Measurements from ENCODE around the gene C20orf144.

Gene C20orf144

DNA sequence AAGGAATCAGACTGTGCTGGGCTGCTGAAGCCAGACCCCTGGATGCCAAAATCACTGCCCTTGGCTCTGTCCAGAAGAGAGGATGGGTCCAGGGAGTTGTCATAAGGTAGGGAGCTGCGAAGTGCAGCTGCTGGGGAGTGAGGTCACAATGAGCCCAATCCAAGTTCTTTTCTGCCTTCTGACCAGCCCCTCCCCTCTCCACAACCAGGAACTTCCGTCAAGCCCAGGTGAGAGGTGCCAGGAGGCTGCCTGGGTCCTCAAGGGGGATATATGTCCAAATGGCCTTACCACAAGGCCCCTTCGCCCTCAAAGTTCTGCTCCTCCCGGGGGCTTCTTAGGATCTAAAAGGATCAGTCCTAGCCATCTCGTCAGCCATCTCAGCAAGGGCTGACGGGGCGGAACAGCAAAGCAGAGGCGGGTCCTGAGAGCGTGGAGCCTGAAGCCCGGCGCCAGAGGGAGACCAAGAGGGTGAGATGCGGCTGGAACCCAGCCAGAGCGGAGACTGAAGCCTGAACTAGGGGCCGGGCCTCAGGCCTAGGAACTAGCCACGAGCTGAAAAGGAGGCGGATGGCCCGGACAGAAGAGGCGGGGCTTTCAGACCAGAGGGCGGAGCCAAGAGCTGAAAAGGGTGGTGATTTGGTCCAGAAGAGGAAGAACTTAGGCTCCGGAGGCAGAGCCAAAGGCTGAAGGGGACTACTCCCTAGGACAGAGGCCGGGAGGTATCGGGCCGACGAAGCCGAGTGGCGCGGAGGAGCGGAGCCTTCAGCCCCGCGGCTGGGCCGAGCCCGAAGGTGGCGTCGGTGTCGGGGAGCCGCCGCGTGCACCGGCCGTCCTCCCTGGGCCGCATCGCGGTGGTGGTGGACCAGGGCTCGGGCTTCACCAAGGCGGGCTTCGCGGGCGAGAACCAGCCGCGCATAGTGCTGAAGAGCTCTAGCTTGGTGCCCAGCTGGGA, 4.4 kb downstream of the C20orf144 start, which contains the start of gene ACTL10:
Gene ACTL10, plus strand, starts transcription at position 651 of the 952 bp plus-strand sequence. CDS start 555 bp downstream, outside the sequence.
- no peak for DNase-seq

DNA sequence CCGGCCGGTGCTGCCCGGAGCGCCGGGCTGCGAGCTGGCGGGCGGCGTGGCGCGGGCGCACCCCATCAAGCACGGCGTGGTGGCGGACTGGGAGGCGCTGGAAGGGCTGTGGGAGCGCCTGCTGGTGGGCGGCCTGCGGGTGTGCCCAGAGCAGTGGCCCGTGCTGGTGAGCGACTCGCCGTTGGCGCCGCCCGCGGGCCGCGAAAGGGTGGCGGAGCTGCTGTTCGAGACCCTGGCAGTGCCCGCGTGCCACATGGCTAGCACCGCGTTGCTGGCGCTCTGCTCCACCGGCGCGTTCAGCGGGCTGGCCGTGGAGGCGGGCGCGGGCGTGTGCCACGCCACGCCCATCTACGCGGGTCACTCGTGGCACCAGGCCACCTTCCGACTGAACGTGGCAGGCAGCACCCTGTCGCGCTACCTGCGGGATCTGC, 5.1 kb downstream of the C20orf144 start:
- no peak for DNase-seq

GRCh38 chr20:33667676-33668465, 5.7 kb downstream of the C20orf144 start:
- no peak for DNase-seq

GRCh38 chr20:33668466-33669155, 6.5 kb downstream of the C20orf144 start:
- DNase-seq, result no peak

DNA sequence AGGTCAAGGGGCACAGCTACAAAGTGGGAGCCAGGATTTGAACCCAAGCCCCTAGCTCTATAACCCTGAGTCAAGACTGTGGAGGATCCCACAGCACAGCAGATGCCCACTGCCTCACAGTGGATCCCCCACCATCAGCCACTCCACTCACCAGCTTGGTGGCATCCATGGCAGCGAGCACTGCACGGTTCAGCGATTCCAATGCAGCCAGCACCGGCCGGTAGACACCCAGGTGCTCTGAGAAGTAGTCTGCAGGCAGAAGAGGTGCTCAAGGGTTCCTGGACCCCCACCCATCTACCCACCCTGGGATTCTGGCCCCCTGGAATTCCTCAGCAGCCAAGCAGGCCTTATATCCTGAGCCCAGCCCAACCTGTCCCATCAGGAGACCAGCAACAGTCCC, 7.1 kb downstream of the C20orf144 start:
- no peak for DNase-seq

DNA sequence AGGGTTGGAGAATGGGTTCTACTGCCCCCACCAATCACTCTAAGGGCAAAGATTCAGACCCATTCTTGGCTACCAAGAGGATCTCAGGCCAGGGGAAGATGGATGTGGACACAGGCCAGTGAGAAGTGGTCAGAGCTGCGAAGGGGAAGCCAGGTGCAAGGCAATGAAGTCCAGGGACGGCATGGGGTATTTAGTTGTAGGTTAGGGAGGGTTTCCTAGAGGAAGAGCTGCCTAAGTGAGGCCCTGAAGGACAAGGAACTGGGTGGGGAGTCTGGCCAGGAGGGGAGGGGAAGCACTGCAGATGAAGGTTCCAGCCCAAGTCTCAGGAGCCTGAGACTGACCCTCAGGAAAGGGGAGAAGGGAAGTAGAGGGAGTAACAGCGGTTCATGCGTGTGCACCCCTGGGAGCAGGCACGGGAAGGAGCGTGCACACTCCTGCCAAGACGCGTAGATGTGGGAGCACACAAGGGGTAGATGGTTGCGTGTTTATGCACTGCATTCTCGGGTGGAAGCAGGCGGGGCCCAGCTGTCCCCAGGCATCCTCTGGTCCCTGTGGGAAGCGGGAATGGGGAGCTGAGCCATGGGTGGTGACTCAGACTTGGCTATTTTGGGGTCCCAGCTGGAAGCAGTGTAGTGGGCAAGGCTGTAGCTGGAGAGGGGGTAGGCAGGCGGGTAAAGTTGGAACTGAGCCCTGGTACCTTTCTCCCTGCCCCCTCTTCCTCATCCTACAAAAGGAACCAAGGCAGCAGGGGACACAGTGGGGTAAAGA, 7.9 kb downstream of the C20orf144 start:
- DNase-seq, result no peak

DNA sequence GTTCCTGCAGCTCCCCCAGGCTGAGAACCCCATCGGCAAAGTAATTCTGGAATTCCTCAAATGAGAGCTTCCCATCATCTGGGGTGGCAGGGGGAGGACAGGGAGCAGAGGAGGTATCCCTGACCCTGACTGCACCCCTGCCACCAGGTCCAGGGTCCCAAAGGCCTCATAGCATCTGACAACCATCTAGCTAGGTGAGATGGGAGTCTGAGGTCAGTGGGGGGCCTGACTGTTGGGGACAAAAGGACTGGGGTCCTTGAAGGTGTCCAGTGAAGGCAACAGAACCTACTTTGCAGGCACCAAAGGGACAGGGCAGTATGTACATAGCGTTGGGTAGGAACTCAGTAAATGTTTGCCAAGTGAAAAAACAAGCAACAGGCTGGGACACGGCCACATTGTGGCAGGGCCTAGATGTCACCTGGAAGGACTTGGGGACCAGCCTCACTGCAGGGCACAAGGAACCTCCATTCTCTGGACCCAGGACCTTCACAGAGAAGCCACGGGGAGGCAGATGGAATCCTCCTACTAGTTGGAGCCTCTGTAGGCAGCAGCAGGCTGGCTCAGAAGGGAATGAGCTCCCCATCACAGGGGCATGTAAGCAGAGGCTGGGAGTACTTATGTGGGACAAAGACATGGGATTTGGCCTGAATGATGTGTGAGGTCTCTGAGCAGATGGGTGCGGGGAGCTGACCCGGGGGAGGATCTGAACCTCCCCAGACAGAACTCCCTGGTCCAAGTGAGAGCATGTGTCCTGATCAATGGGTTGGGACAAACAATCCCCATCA, 8.8 kb downstream of the C20orf144 start:
- no peak for DNase-seq

DNA sequence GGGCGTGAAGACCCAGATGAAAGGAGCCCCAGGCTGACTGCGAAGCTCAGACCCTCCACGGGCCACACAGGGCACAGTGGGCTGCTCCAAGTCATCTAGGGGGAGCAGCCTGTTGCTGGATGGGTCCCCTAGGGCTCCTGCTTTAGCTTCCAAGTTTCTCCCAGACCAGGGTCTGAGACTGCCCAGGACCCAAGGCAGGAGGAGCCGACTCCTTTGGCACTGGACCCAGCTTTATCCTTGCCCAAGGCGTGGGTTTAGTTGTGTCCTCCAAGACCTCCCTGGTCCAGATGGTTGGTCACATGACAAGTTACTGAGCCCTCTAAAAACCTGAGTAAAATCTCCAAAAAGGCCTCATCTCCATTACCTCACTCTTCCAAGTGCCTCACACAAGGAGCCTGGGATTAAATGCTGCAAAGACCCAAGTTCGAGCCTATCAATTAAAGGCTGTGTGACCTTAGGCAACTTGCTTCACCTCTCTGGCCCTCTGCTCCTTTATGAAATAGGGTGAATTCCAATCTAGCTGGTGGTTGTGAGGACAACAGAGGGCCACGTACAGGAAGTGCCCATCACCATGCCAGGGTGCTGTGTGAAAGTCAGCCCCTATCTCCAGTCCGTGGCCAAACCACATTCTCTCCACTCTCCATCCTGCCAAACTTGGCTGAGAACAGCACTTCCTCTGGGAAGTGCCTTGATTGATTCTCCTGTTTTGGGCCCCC, 9.6 kb downstream of the C20orf144 start:
- no peak for DNase-seq

DNA sequence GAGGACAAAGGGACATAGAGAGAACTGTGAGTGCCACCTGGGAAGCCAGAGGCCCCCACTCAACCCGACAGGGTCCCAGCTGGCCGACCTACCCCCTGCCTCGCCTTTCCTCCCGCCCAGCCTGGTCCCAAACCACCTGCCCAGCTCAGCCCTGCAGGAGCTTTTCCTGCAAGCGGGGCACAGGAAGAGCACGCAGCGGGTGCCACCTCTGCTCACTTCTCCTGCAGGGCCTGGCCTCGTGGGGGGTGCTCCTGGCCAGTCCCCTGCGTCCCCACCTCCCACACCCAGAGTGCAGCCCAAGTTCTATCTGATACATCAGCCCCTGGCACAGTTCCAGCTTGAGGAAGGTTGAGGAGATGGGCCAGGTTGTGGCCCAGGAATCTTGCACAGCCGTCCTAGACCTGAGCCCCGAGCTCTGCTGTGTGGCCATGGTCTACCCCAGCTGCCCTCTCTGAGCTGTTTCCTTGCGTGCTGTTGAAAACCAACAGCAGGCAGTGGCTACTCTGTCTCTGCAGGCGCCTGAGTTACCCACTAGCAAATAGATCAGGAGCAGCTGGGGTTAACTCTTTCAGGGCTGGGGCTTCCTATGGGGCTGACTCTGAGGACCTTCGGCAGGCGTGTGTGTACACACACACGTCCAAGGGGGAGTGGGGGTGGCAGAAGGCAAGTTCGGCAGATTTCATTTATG, 10.4 kb downstream of the C20orf144 start:
- peak; percentile 11 for DNase-seq

- DNase-seq, result no peak
These were observed 10.9 kb downstream of the C20orf144 start for GRCh38 chr20:33673114-33673409.

DNA sequence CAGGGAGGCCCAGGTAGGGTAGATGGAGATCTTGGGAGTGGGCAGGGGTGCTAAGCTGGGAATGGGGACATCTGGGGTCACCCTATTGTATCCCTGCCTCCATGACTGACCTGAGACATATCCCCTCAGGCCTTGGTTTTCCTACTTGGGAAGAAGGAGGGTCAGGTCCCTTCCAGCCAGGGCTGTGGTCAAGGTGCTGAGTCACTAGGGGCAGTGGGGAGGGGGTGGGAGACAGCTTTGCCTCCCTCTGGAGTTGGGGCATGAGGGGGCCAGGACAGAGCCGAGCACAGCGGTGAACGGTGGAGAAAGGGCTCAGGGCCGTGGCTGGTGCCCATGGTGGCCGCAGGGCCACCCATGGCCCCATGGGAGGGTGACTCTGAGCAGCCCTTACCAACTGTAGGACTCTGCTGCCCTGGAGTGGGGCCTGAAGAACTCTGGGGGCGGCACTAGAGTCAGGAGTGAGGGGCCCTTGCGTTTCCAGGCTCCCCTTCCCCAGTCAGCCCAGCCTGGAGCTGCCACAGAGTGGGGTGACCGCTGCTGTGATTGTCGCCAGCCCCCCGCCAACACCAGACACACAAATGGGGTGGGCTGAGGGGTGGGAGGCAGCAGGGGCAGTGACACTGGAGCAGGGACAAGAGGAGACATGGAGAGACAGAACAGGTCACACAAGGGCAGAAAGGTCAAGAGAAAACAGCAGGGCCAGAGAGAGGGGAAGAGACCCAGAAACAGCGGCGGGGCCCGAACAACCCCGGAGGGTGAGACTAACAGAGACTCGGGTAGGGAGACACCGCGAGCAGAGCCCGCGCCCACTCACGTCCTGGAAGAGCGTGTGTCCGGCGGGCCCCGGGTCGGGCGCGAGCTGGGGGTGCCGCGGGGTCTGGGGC, 11.5 kb downstream of the C20orf144 start:
- no peak for DNase-seq

- DNase-seq, result no peak
These were observed 12.4 kb downstream of the C20orf144 start, which contains the start of gene NECAB3 for GRCh38 chr20:33674294-33675135. Gene NECAB3, minus strand, starts transcription at chr20:33674428. Its CDS starts 76 bp downstream, at chr20:33674352.

- DNase-seq, result no peak
These were observed 13.2 kb downstream of the C20orf144 start for GRCh38 chr20:33675136-33675959.

DNA sequence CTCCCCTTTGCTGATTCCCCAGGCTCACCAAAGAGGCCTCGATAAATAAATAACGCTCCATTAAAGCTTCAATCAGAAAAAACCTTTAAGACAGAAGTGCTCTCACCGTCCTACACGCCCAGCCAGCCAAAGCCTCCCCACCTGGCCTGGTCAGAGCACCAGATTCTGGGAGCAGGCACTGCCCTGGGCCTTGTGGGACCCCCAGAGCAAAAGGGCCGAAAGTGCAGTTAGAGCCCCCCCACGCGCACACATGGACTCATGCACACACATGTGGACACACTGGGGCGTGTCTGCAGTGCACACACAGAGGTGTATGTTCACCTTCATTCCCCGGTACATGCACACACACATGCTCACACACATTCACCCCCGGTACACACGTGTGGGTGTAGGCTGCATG, 14.0 kb downstream of the C20orf144 start:
- DNase-seq, result no peak

- DNase-seq, result no peak
These were observed 14.8 kb downstream of the C20orf144 start for GRCh38 chr20:33676652-33677645.

All from NCI-H1694 (cell line).